Testis (tissue), 2 donors: ENCODE results near the gene SARM1.

Experiments
- POLR2A ChIP-seq: fragments of 450-650 bp; IDR thresholded peaks from one replicate; pipeline ENCODE4 v1.6.1; 2017; ENCODE audit warnings: antibody characterized with exemption, mild to moderate bottlenecking, moderate library complexity
- TF ChIP-seq, protein P1 (sequence below), 3 experiments: fragments of 450-650 bp in 2 of 3; fragments of 200-600 bp in 1 of 3; sonication (generic) in 1 of 3; IDR thresholded peaks; one replicate each; pipeline ENCODE4 v1.5.1; 2016 to 2019; ENCODE audit warnings: antibody characterized with exemption in 3 of 3, mild to moderate bottlenecking in 2 of 3, moderate library complexity in 1 of 3

- TF ChIP-seq, protein P1, sequence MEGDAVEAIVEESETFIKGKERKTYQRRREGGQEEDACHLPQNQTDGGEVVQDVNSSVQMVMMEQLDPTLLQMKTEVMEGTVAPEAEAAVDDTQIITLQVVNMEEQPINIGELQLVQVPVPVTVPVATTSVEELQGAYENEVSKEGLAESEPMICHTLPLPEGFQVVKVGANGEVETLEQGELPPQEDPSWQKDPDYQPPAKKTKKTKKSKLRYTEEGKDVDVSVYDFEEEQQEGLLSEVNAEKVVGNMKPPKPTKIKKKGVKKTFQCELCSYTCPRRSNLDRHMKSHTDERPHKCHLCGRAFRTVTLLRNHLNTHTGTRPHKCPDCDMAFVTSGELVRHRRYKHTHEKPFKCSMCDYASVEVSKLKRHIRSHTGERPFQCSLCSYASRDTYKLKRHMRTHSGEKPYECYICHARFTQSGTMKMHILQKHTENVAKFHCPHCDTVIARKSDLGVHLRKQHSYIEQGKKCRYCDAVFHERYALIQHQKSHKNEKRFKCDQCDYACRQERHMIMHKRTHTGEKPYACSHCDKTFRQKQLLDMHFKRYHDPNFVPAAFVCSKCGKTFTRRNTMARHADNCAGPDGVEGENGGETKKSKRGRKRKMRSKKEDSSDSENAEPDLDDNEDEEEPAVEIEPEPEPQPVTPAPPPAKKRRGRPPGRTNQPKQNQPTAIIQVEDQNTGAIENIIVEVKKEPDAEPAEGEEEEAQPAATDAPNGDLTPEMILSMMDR (IDR thresholded peaks at IDR 0.05): no peak
- TF ChIP-seq POLR2A: no peak
Observed at GRCh38 chr17:28344011-28344410, 27.5 kb upstream of the SARM1 start.
